Measurements from ENCODE around the gene RNF214.

- TF ChIP-seq CTCF (IDR thresholded peaks at IDR 0.05; ENCODE audit: low read depth, low read length, poor library complexity, severe bottlenecking): no peak
- TF ChIP-seq EZH2phosphoT487 (IDR thresholded peaks at IDR 0.05; ENCODE audit: borderline replicate concordance, low read length): no peak
Observed at GRCh38 chr11:117255966-117256365, 23.5 kb downstream of the RNF214 start.
